ENCODE results near the gene ARHGAP5.

The ARHGAP5 gene

DNA sequence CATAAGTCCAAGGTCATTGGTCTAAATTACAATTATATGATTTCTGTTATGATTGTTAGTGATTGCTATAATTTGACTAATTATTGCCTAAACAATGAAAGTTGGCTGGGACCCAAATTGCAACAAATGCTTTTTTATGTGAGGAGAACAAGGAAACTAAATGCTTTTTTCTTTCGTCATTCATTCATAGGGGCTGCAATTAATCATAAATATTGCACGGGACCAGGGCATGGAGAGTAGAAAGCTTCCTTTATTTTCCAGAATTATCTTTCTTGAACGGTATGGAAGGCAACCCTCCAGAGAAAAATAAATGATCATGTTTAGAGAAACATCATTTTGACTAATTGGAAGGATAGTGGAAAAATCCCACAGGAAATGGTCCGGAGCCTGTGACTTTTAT, 32.6 kb upstream of the ARHGAP5 start:
- TF ChIP-seq, protein P1, sequence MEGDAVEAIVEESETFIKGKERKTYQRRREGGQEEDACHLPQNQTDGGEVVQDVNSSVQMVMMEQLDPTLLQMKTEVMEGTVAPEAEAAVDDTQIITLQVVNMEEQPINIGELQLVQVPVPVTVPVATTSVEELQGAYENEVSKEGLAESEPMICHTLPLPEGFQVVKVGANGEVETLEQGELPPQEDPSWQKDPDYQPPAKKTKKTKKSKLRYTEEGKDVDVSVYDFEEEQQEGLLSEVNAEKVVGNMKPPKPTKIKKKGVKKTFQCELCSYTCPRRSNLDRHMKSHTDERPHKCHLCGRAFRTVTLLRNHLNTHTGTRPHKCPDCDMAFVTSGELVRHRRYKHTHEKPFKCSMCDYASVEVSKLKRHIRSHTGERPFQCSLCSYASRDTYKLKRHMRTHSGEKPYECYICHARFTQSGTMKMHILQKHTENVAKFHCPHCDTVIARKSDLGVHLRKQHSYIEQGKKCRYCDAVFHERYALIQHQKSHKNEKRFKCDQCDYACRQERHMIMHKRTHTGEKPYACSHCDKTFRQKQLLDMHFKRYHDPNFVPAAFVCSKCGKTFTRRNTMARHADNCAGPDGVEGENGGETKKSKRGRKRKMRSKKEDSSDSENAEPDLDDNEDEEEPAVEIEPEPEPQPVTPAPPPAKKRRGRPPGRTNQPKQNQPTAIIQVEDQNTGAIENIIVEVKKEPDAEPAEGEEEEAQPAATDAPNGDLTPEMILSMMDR (IDR thresholded peaks at IDR 0.05; ENCODE audit: low read depth, low read length) = no peak
- no peak overlapping the region for H3K4me3 ChIP-seq (replicated peaks in 1 of 2; ENCODE audit: low read depth in 2 of 2, low read length in 2 of 2)
- DNase-seq (ENCODE audit: low read depth in 2 of 2) = no peak

DNA sequence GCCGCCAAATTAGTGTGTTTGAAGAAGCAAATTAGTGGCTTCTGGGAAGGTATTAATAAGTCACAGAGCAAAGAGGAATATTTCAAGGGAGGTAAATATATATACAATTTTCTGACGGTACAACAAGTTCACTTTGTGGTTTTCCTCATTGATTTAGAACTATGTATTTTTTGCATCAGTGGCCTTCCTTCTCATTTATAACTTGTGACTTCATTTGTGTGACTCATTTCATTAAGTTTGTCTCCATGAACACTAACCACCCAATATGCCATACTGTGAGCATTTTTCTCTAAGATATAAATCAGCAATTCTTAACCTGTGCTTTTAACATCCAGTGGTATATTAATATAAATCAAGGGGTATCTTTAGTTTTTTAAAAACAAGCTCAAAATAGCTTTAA, 29.3 kb upstream of the ARHGAP5 start:
- TF ChIP-seq, protein P1 (IDR thresholded peaks at IDR 0.05; ENCODE audit: low read depth, low read length) = no peak
- no peak overlapping the region for H3K4me3 ChIP-seq (replicated peaks in 1 of 2; ENCODE audit: low read depth in 2 of 2, low read length in 2 of 2)
- DNase-seq (ENCODE audit: low read depth in 2 of 2) = no peak

DNA sequence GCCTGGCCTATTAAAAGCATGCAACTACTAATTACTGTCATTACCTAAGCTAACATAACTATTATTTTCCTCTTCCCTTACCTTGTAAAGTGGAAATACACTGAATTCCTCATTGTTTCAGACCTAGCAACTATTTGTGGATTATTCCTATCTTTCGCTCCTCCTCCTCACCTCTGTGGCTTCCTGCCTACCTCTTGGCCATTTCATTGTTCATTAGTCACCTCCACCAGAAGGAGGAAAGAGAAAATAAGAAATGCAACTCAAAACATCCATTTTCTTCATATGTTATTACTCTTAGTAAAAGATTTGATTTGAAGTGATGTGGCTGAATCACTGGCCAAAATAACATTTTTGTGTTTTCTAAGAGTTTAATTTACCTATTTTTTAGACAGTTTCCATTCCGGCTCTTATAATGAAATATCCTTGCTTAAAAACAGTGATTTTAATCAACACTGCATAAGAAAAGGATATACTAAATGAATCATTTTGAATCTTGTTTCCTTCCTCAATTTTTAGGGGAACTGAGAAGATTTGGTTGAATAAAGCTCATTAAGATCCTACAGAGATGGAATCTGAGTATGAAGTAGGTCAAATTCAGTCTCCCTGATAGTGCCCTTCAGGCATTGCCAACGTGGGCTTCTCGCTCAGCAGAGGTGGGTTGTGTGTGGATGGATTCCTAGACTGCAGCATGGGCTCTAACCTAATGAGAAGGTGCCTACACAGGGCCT, 27.6 kb upstream of the ARHGAP5 start:
- H3K4me3 ChIP-seq (replicated peaks in 1 of 2; ENCODE audit: low read depth in 2 of 2, low read length in 2 of 2) = no peak overlapping the region
- DNase-seq (ENCODE audit: low read depth in 2 of 2) = no peak

DNA sequence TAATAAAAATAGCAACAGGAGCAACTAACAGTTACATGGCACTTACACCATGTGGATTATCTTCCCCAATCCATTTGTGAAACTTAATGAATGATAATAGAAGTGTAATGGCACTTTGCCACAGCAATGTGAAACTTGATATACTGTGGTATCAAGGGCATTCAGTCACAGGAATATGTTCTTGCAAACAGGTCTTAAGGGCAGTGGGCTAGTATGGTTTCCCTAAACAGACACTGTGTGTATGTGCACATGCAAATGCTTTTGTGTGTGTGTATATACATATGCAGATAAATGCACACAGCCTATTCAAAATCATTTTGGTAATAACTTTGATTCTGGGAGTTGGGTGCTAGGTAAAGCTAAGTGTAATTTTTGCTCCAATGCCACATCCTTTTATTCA, 26.2 kb upstream of the ARHGAP5 start:
- DNase-seq (ENCODE audit: low read depth in 2 of 2) = no peak
- TF ChIP-seq, protein P1 (IDR thresholded peaks at IDR 0.05; ENCODE audit: low read depth, low read length) = no peak
- no peak overlapping the region for H3K4me3 ChIP-seq (replicated peaks in 1 of 2; ENCODE audit: low read depth in 2 of 2, low read length in 2 of 2)

More for the DNA sequence above, 27.6 kb upstream of the ARHGAP5 start:
- TF ChIP-seq, protein P1 (IDR thresholded peaks at IDR 0.05; ENCODE audit: low read depth, low read length) = no peak

DNA sequence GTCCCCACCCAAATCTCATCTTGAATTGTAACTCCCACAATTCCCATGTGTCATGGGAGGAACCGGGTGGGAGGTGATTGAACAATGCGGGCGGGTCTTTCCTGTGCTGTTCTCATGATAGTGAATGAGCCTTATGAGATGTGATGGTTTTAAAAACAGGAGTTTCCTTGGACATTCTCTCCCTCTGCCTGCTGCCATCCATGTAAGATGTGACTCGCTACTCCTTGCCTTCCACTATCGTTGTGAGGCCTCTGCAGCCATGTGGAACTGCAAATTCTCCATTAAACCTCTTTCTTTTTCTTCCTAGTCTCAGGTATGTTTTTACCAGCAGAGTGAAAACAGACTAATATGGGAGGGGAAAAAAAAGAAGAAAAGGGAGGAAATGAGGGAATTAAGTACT, 22.6 kb upstream of the ARHGAP5 start:
- no peak for DNase-seq (ENCODE audit: low read depth in 2 of 2)
- TF ChIP-seq, protein P1 (IDR thresholded peaks at IDR 0.05; ENCODE audit: low read depth, low read length) = no peak
- no peak overlapping the region for H3K4me3 ChIP-seq (replicated peaks in 1 of 2; ENCODE audit: low read depth in 2 of 2, low read length in 2 of 2)

DNA sequence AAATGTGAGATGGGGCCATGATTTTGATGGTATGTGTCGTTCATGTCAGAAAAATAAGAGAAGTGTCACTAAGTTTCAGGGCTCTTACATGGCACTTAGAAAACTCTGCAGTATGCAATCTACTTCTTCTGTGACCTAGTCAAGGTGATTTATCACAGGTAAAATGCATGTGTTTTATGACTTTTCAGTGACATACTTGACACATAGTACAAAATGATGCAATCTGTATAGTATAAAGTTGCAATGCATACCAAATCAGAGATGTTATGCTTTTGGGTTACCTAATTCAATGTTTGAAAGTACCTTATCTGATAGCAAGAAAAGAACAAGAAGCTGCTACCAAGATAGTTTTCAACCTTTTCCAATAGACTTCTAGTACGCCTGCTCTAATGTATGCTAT, 21.9 kb upstream of the ARHGAP5 start:
- H3K4me3 ChIP-seq (replicated peaks in 1 of 2; ENCODE audit: low read depth in 2 of 2, low read length in 2 of 2) = no peak overlapping the region
- no peak for DNase-seq (ENCODE audit: low read depth in 2 of 2)
- TF ChIP-seq, protein P1 (IDR thresholded peaks at IDR 0.05; ENCODE audit: low read depth, low read length) = no peak

DNA sequence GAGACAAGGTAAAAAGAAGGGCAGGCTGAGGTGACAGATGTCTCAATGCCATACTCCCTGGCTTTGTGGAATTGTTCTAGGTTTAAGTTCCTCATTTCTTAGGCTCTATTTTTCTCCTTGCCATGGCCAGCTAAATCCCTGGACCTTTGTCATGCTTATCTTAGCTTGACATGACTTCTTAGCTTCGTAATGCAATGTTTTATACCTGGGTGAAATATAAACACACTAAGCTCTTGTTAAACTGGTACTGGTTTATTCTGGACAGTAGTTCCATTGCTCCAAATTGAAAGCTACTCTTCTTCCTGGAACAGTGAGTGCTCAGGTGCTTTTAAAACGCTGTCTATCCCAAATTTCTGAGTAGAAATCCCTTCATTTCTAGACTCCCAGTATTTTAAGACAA, 17.4 kb upstream of the ARHGAP5 start:
- TF ChIP-seq, protein P1 (IDR thresholded peaks at IDR 0.05; ENCODE audit: low read depth, low read length) = no peak
- no peak for DNase-seq (ENCODE audit: low read depth in 2 of 2)
- H3K4me3 ChIP-seq (replicated peaks in 1 of 2; ENCODE audit: low read depth in 2 of 2, low read length in 2 of 2) = no peak overlapping the region
